ENCODE data around the gene BHLHE23.

The BHLHE23 gene

DNA sequence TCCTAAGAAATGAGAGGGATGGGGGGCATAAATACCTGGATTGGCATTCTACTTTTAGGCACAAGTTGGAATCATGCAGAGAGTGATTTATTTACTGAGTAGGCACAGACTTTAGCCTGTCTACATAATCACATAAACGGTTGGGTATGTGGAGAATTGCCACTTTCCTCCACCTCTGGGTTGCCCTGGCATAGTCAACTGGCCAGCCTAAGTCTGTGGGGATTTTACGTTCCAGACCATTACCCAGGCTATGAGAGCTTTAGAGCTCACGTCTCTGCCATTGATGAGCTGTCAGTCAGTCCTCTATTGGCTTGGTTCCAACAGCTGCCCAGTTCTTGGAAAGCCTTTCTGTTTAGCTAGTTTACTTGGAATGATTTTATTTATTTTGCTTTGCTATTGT is 5.0 kb upstream of the BHLHE23 start:
- Histone ChIP-seq H3K27me3 (replicated peaks; ENCODE audit: insufficient read depth, low read length) (peaks cover 40% of the 10 kb centered on the region), H3K4me2 (ENCODE audit: low read depth, low read length) (no peak overlapping the region), H3F3A (ENCODE audit: insufficient read depth, low read length) (peaks cover 26% of the 10 kb centered on the region), H3K36me3 (replicated peaks; ENCODE audit: insufficient read depth, low read length) (no peaks in the 10 kb centered on the region), H3K27ac (ENCODE audit: low read length) (no peak overlapping the region), H3K9me2 (replicated peaks; ENCODE audit: insufficient read depth, low read length) (no peaks in the 10 kb centered on the region), H3K9me3 (replicated peaks; ENCODE audit: insufficient read depth, low read length) (no peaks in the 10 kb centered on the region), H2AFZ (ENCODE audit: low read length) (no peak overlapping the region), H4K20me1 (ENCODE audit: insufficient read depth, low read length) (no peaks in the 10 kb centered on the region), H3K9ac (ENCODE audit: low read length) (no peak overlapping the region), H3K79me2 (ENCODE audit: low read length) (peaks cover 3% of the 10 kb centered on the region; the same call in 1 of the 2 replicates), H3K4me1 (ENCODE audit: low read length) (peaks cover 17% of the 10 kb centered on the region), H3K4me3 (ENCODE audit: low read length) (no peak overlapping the region)
- no peak for DNase-seq
- TF ChIP-seq, protein P1, sequence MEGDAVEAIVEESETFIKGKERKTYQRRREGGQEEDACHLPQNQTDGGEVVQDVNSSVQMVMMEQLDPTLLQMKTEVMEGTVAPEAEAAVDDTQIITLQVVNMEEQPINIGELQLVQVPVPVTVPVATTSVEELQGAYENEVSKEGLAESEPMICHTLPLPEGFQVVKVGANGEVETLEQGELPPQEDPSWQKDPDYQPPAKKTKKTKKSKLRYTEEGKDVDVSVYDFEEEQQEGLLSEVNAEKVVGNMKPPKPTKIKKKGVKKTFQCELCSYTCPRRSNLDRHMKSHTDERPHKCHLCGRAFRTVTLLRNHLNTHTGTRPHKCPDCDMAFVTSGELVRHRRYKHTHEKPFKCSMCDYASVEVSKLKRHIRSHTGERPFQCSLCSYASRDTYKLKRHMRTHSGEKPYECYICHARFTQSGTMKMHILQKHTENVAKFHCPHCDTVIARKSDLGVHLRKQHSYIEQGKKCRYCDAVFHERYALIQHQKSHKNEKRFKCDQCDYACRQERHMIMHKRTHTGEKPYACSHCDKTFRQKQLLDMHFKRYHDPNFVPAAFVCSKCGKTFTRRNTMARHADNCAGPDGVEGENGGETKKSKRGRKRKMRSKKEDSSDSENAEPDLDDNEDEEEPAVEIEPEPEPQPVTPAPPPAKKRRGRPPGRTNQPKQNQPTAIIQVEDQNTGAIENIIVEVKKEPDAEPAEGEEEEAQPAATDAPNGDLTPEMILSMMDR (IDR thresholded peaks at IDR 0.05; ENCODE audit: low read length) = no peak
- TF ChIP-seq EZH2 (optimal IDR thresholded peaks at IDR 0.05; ENCODE audit: low read depth, low read length) = no peak
- no peak for TF ChIP-seq EZH2phosphoT487 (IDR thresholded peaks at IDR 0.05; ENCODE audit: low read length)

DNA sequence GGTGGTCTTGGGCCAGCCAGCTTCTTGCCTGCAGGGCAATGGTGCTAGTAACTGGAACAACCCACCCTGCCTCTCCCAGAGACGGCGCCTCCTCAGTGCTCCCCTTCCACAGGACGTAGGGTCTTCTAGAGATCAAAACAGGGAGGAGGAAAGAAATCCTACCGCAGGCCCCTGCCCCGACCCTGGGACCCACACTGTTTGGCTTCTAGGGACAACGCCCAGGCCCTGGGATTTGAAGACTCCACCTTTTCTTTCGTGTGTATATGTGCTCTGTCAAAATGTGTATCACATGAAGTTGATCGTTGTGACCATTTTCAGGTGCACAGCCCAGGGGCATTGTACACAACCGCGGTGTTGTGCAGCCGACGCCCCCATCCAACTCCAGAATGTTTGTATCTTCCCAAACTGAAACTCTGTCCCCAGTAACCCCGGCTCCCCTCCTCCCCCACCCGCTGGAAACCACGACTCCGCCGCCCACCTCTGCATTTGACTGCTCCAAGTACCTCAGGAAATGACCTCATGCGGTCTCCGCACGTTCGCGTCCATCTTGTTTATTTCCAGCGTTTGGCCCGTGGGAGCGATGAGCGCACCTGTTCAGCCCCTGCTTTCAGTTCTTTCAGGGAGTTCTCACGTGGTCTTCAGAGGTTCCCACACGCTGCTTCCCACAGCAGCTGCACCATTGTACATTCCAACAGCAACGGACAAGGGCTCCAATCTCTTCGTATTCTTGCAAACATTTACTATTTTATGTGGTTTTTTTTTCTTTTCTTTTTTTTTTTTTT is 3.4 kb upstream of the BHLHE23 start:
- H3K9ac ChIP-seq (ENCODE audit: low read length) = peak overlapping the region; percentile 63

DNA sequence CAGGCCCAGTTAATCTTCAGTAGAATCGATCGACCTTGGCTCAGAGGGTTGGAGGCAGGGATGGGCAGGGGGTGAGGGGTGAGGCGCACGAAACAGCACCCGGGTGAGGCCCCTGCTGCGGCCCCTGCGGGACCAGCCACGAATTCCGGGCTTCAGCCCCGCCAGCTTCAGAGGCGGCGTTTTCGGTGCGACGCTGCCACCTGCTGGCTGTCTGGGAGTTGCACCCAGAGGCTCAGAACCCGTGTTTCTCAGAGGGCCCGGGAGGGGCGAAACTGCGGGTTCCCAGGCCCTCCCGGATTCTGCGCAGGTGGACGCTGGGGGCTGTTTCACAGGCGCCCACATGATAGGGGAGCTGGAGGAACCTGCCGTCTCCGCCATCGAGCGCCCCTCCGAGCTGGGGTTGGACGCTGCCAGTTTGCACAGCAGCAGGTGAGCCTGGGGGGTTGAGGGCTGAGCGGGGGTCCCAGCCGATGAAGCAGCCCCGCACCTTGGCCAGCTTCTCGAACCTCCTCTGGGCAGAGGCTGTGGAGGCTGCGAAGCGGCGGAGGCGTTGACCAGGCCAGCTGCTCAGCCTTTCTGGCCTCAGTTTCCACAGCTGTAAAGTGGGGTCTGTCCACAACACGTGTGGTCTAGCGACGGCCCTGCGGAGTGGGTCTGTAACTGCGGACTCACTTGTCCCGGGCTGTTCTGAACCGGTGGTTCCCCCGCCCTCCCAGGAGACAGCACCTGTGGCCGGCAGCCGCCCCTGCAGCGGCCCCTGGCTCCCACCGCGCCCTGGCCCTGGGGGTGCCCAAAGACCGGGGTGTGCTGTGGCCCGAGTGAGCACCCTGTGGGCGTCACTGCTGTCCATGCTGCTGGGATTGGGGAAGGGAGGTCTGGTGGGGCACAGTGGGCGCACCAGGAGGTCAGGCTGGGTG is 2.5 kb upstream of the BHLHE23 start:
- Histone ChIP-seq H3K27me3 (replicated peaks; ENCODE audit: insufficient read depth, low read length) (peaks cover 48% of the 10 kb centered on the region), H3K4me1 (ENCODE audit: low read length) (peaks cover 17% of the 10 kb centered on the region), H3K36me3 (replicated peaks; ENCODE audit: insufficient read depth, low read length) (no peaks in the 10 kb centered on the region), H3K4me3 (ENCODE audit: low read length) (peak overlapping the region; percentile 73), H3F3A (ENCODE audit: insufficient read depth, low read length) (peaks cover 26% of the 10 kb centered on the region), H3K79me2 (ENCODE audit: low read length) (peaks cover 3% of the 10 kb centered on the region; the same call in 1 of the 2 replicates), H3K9ac (ENCODE audit: low read length) (peak overlapping the region; percentile 63), H3K27ac (ENCODE audit: low read length) (peak overlapping the region; percentile 80; the same call in 1 of the 2 replicates), H3K4me2 (ENCODE audit: low read depth, low read length) (peak overlapping the region; percentile 86), H2AFZ (ENCODE audit: low read length) (peak overlapping the region; percentile 49), H3K9me2 (replicated peaks; ENCODE audit: insufficient read depth, low read length) (no peaks in the 10 kb centered on the region), H3K9me3 (replicated peaks; ENCODE audit: insufficient read depth, low read length) (no peaks in the 10 kb centered on the region), H4K20me1 (ENCODE audit: insufficient read depth, low read length) (no peaks in the 10 kb centered on the region)
- TF ChIP-seq EZH2phosphoT487 (IDR thresholded peaks at IDR 0.05; ENCODE audit: low read length) (no peak), EZH2 (optimal IDR thresholded peaks at IDR 0.05; ENCODE audit: low read depth, low read length) (no peak)
- TF ChIP-seq, protein P1 (IDR thresholded peaks at IDR 0.05; ENCODE audit: low read length) = peak; percentile 90
- peak; percentile 87 for DNase-seq

More for the DNA sequence above, 3.4 kb upstream of the BHLHE23 start:
- Histone ChIP-seq H3K4me2 (ENCODE audit: low read depth, low read length) (peak overlapping the region; percentile 86), H3K27me3 (replicated peaks; ENCODE audit: insufficient read depth, low read length) (peaks cover 44% of the 10 kb centered on the region), H3K36me3 (replicated peaks; ENCODE audit: insufficient read depth, low read length) (no peaks in the 10 kb centered on the region), H3K9me2 (replicated peaks; ENCODE audit: insufficient read depth, low read length) (no peaks in the 10 kb centered on the region), H3K4me1 (ENCODE audit: low read length) (peaks cover 17% of the 10 kb centered on the region), H2AFZ (ENCODE audit: low read length) (peak overlapping the region; percentile 49), H3K27ac (ENCODE audit: low read length) (peak overlapping the region; percentile 80; the same call in 1 of the 2 replicates), H3K79me2 (ENCODE audit: low read length) (peaks cover 3% of the 10 kb centered on the region; the same call in 1 of the 2 replicates), H3F3A (ENCODE audit: insufficient read depth, low read length) (peaks cover 26% of the 10 kb centered on the region), H3K4me3 (ENCODE audit: low read length) (peak overlapping the region; percentile 73), H4K20me1 (ENCODE audit: insufficient read depth, low read length) (no peaks in the 10 kb centered on the region), H3K9me3 (replicated peaks; ENCODE audit: insufficient read depth, low read length) (no peaks in the 10 kb centered on the region)
- no peak for TF ChIP-seq EZH2 (optimal IDR thresholded peaks at IDR 0.05; ENCODE audit: low read depth, low read length)
- TF ChIP-seq EZH2phosphoT487 (IDR thresholded peaks at IDR 0.05; ENCODE audit: low read length) = no peak
- TF ChIP-seq, protein P1 (IDR thresholded peaks at IDR 0.05; ENCODE audit: low read length) = no peak
- peak; percentile 89 for DNase-seq

Measured in MM.1S (cell line).